ENCODE data around the gene PPP2R5E.

PPP2R5E gene

DNA sequence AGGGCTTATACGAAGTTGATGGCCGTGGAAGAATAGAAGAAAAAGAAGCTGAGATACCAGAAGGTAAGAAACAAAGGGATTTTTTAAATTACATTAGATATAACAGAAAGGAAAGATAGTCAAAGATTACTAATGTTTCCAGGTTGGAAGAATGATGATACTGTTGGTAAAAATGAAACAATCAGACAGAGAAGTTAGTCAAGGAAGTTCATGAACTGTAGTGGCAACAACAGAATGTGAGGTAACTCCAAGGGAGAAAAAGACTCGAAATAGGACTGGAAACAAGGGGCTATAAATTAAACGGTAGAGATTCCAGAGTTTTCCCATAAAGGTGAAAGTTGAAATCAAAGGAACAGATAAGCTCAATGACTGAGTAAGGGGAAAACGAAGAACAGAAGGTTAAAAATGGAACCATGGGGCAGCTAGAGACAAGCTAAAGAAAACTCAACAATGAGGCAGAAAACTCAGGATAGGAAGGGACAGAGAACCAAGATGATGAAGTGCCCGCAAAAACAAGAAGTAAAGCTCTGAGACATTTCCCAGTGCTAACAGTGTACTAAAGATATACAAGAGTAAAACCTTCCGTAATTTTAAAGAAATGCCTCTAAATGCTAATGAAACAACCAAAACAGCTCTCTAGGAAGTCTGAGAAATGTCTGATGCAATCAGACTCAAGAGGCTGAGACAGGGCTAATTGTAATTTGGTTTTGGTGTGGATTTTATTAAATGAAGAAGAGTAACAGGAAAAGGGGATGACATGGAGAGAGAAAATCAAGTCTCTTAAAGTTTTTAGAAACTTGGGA, 70.0 kb downstream of the PPP2R5E start:
- no peak for DNase-seq (ENCODE audit: low read depth)

DNA sequence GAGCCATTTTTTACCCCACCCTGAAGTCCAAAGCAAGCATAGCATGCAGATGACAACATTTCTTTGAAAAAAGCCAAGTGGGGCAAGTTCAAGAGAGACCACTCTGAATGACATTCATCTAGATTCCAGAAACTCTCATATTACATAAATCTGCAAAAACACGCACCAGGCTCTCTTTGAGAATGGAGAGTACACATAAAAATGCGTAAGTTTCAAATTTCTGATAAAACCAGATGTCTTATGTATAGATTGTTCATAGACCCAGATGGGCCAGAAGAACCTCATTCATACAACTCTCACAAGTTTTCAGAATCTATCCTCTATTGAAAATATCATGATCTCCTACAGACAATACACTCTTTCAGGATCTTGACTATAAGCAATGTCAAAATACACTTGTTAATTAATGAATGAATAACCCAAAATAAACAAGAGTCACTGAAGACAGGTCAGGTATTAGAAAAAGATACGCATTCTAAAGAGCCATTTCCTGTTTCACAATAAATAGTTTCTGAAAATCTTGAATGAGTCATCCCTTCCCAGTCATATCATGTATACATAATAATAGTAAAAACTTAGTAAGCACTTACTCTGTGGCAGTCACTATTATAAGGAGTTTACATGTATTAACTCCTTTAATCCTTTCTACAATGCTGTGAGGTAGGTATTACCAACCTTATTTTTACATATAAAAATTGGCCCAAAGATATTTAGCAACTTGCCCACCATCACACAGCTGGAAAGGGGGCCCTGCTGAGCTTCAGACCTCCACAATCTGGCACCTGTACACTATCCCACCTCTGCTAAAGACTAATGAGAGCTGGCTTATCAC, 72.0 kb downstream of the PPP2R5E start:
- peak; percentile 87 for DNase-seq (ENCODE audit: low read depth)

DNA sequence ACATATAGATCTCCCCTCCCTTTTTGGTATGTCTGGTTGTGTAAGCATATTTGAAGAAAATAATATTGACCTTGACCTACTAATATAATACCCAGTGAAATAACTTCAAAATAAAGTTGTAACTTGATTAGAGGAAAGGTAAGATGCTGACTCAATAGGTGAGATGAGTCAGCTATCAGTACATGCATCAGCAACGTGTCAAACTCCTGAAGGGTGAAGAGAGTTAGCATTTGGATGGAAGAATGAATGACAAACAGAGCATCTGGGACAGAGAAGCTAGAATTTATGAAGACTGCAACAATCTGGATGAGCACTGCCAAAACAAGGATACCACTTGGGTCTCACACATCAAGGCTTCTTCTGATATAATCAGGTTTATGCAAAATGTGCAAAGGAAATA, 74.9 kb downstream of the PPP2R5E start:
- DNase-seq (ENCODE audit: low read depth) = peak; percentile 18

DNA sequence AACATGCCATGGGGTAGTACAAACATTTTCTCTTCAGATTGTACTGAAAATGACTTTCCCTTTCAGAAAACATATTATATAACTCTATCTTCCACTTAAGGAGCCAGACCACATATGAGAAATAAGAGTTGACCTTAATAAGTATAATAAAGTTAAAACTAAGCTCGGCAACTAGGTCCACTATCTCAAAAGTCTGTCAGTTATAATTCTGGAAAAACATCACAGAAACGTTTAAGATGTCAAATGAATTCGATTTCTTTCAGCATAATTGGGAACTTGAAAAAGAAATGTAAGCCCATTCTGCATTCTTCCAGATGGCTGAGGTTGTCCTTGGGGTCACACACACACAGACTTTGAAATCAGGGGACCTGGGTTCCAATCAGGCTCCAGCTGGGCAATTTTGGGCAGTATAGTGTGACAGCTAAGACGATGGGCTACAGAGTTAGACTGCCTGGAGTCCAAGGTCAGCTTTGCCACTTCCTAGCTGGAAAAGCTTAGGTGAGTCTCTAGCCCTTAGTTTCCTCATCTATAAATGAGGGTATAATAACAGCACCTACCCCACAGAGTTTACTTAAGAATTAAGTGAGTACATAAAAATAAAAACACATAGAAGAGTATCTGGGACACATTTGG, 75.6 kb downstream of the PPP2R5E start:
- DNase-seq (ENCODE audit: low read depth) = no peak

DNA sequence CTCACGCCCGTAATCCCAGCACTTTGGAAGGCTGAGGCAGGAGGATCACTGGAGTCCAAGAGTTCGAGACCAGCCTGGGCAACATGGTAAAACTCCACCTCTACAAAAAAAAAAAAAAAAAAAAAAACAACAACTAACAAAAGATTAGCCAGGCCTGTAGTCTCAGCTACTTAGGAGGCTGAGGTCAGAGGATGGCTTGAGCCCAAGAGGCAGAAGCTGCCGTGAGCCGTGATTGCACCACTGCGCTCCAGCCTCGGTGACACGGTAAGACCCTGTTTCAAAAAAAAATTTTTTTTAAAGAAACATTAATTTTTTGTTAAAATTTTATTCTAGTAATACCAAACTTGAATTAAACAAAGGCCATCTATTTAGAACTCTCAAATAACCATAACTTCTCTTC, 77.8 kb downstream of the PPP2R5E start:
- no peak for DNase-seq (ENCODE audit: low read depth)

DNA sequence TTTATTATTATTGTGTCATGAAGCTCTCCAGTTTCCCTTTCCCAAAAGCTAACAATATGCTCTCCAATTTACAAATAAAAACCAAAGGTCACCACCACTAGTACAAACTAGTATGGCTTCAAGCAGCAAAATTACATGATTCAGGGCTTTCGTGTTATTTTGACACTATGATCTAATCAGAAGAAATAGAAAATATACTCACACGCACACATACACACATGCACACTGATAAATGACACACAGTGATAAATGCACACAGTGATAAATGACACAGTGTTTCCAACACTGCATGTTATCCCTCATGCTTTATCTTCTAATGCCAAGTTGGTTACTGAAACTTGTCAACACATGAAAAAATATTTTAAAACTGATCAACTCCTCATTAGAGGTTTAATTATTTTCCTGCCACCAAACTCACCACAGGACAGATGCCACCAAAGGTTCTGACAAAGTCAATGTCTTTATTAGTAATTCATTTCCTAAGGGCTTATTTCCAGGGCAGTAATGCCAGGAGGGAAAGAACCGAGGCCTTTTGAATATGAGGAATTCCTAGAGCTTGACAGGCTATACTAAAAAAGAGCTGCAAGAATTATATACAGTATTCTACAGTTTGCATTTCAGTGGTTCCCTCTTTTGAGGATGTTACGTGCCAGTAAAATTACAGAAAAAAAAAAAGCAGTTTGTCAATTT, 82.4 kb downstream of the PPP2R5E start:
- no peak for DNase-seq (ENCODE audit: low read depth)

DNA sequence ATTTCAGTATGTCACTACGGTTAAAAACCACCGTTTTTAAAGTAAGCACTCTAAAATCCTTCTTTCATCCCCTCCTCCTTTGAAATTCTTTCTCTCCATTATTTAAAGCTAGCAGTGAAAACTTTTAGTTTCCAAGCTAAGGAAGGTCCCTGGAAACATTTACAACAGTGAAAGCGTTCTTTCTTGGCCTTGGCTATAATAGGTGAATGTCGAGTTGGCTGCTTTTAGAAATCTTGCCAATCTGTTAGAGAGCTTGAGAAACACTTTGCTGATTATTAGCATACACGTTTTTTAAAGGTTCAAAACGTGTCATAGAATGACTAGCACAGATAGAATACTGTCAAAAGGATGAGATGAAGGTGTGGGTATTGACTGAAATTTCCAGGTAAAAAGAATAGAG, 83.4 kb downstream of the PPP2R5E start:
- no peak for DNase-seq (ENCODE audit: low read depth)

DNA sequence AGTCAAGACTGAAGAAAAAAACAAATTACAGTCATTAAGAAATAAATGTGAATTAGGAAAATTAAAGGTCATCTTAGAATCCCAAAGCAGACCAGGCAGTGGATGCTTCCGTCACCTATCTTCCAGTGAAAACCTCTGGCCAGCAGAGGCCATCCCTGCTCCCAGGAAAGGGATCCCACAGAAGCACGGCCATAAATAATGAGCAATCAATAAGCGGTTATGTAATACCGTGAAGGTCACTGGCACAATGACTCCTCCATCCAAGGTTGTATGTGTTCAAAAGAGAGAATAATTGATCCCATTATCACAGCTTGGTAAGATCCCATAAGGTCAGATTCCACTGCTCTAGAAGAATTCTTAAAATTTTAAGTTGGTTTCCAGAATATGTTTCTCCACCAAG, 85.7 kb downstream of the PPP2R5E start:
- DNase-seq (ENCODE audit: low read depth) = no peak

DNA sequence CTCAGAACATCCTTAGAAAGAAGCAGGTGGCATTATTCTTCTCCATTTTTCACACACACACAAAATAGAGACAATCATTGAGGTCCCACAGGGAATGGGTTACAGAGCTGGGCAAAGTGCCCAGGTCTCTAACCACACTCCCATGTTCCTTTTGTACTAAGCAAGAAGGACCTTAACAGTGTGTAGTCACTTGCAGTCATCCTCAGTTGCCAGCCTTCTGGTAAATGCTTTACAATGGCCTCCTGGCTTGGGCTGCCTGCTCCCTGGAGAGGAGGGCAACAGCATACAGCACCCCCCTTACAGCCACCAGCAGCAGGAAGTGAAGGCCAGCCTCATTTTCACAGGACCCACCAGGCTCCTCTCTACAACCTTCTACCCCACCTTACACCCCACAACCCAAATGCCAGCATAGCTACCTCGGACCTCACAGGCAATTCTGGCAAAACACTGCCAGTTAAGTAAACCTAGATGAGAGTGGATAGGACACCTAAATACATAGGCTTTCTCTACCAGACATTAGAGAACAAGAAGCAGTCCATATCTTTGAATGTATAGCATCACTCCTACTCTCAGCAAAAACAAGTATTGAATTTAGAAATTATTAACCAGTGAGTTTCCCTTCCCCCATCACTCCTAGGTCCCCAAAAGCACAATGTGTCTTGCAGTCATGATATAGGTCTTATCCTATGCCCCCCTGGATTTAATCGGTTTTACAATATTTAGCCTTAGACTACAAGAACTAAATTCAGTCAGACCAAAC, 88.1 kb downstream of the PPP2R5E start:
- peak; percentile 58 for DNase-seq (ENCODE audit: low read depth)

DNA sequence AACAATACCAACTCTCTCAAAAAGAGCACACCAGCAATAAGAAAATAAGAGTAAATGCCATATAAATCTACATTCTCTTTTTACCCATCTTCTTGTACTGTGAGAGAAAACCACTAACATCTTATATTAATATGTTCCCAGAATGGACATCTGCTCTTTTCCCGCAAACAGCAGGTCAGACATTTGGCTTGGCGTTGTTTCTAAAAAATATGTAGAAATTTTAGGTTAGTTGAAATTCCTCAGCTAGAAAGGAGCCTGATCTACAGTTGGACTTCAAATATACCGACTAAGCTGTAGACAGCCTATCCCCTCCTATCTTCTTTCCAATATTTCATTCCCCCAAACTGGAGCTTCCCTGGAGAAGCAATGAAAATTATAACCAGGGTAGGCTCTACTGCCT, 88.7 kb downstream of the PPP2R5E start:
- no peak for DNase-seq (ENCODE audit: low read depth)

DNA sequence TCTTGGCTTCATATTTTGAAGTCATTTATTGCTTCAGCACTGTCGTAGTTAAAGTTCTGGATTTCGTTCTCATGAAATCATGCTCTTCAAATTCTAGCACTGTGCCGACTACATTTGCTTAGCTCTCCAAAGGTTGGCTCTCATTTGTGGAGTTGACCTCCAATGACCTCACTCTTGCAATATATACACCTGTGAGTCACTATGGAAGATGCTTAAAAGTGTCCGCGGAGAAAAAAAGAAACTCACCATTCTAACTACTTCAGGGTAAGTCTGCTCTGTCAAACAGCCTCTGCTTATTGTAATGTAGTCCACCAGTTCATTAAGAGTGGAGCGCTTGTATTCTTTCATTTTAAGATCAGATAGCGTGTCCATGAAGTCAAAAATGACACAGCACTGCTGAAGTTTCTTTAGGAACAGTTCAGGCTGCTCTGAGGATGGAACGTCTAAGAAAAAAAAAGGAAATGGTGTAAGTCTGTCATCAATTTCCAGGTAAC, 89.7 kb downstream of the PPP2R5E start:
- no peak for DNase-seq (ENCODE audit: low read depth)

DNA sequence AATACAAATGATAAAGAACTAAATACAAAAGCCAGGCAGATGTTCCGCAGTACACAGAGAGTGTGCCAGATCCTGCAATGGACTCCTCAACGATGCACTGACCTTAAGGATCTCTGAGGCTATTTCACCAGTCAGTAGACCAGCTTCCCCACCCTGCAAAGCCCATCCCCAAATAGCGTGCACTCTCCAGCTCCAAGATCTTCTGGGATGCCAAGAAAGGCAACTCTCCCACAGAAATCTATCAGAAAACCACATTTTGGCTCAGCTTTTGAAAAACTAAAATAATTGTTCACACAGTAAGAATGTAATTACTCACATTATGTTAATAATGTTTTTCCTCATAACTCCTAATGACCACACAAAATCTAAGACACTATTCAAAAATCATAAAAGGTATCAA, 90.4 kb downstream of the PPP2R5E start:
- DNase-seq (ENCODE audit: low read depth) = no peak

DNA sequence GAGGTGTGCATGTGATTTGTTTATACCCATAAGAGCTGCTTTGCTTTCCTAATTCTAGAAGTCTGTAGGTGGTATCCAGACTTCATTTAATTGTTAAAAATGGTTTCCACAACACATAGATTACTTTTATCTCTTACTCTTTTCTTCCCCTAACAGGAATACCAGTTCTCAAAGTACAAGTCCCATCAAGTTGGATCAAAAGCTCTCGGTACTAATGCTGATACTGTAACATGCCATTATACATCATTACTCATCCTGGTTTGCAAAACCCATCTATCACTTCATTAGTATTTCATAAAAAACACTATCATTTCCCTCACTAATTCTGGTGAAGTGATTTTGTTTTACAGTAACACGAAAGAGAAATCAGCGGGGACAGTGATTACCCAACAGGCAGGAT, 94.3 kb downstream of the PPP2R5E start:
- DNase-seq (ENCODE audit: low read depth) = no peak

DNA sequence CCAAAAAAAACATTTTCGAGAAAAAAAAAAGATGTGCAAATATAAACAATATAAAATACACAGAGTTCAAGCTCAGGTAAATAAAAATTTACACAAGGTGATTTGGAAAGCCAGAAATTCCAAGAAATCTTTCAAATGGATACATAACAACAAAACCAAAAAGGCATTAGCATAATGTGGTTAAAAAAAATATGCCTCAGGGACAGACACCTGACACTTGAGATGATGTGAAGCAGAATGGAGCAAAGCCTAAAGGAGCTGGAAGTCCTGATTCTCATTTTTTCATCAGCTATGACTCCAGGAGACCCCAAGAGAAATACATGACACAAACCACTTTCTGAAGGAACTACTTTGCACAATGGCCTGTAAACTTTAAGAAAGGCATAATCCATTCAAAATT, 98.6 kb downstream of the PPP2R5E start:
- no peak for DNase-seq (ENCODE audit: low read depth)

DNA sequence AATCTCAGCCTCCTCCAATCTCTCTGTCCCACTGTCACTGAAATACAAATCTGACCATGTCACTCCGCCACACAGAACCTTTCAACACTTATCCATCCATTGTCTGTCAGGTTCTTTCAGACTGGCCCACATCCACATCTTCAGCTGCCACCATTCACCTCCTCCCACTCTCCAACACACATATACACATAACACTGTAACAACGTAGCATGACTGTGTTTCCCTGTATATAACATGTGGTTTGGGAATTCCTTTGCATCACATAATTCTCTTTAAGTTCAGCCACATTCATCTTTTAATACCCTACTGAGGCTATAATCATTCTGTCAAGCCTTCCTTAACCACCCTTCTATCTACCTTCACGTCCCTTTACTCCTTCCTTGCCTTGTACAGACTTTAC, 99.2 kb downstream of the PPP2R5E start:
- no peak for DNase-seq (ENCODE audit: low read depth)

DNA sequence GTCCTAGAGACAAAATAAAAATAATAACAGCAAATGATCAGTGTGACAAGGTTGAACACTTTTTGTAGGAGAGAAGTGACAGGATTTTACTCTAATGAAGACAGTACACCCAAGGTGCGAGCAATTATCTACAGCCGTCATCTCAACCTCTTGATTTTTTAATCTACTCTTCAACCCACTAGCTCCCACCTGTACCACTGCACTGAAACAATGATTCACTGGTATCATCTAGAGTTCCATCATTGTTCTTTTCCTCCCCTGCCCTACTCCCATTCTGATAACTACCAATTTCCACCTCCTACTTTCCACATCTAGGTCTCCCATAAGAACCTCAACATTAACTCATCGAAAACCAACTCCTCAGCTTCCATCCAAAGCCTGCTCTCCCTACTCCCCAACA, 99.8 kb downstream of the PPP2R5E start:
- DNase-seq (ENCODE audit: low read depth) = no peak

DNA sequence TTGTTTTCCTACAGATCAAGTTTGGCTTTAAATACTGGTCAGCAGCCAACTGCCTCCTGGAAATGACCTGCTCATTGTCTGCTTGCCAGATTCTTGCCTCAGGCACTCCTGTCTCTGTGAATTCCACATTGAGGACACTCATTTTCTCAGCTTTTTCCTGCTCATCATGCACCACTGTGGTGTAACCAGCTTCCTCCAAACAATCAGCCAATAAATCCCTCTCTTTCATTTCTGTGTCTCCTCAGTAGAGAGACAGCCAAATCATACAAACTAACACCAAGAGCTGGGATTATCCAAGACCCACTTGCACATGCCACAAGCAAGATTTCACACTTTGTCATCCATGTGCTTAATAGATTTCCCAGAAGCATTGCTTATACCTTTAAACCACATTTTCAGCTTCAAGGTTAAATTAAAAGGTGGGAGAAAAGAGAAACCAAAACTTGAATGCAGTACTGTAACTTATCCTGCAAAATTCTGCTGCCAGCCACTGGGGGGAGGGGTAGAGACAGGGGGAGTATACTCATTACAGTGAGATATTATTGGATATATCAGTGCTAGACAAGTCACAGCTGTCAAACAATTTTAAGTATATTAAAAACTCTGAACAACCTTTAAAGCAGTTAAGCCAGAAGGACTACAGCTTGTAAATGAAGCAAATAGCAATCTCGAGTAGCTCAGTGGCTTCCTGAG, 105.0 kb downstream of the PPP2R5E start:
- peak; percentile 98 for DNase-seq (ENCODE audit: low read depth)

DNA sequence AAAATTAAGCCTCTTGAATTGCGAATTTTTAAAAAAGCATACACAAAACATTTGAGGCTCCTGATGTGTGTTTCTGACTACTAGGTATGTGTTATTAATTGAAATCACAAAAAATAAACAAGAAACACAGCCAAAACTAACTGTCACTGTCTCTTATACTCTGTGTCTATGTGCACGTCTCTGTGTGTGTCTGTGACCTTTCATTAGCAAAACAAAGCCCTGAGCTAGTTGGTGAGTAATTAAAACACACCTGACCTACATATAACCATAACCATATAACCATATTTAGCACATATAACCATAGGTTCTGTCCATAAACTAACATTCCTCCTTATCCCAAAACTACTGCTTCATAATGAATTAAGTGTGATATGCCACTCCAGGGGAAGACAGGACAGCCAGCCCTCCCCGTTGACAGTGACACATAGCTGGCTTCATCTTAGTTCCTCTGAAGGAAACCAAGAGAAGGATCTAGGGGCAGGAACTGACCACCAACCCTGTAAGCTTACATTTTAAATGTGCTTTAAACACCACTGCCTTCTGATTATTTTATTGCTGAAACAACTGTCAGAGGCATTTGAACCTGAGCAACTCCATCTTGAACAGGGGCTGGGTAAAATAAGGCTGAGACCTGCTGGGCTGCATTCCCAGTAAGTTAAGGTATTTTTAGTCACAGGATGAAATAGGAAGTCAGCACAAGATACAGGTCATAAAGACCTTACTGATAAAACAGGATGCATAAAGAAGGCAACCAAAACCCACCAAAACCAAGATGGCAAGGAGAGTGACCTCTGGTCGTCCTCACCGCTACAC, 106.7 kb downstream of the PPP2R5E start:
- DNase-seq (ENCODE audit: low read depth) = no peak

DNA sequence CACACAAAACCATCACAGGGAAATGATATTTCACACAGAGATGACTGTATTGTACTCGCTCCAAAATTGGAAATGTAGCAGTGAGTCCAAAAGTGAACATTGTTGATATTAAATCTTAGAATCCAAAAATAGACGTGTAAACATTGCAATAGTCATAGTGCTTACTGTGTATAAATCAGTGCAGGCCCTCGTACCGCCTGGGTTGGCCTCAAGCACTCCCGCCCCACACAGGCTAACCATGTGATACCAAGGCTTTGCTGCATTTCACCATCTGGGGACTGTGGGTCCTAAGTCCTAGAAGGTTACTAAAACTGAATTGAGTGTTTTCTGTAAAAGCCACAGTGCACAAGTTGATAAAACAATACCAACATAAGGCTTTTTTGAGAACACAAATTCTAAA, 107.3 kb downstream of the PPP2R5E start:
- peak; percentile 91 for DNase-seq (ENCODE audit: low read depth)

DNA sequence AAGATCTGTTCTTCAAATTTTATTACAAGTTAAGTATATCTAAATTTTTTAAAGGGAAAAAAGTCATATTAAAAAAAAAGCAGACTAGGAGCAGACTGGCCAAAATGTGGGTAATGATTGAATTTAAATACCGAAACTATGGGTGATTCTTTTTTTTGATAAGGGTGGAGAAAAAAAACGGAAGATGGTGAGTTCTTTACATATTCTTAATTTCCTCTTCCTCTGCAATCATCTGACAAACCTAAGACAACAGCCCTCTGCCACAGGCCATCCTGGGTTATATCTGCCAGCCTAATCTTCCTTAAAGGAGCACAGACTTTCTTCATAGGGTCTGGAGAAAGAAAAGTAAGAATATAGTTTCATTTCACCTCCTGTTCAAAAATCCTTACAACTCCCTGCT, 108.0 kb downstream of the PPP2R5E start:
- no peak for DNase-seq (ENCODE audit: low read depth)

Data from iris pigment epithelial cell (primary cell).